IMR-90 (cell line): ENCODE results near the gene FNBP1.

Experiments
- BHLHE40 ChIP-seq: fragments of 150-350 bp; IDR thresholded peaks from 2 replicates; pipeline ENCODE4 v1.6.1; 2016; ENCODE audit warnings: mild to moderate bottlenecking, low read depth, low read length
- CEBPB ChIP-seq: IDR thresholded peaks from 2 replicates; pipeline ENCODE4 v1.6.1; 2012; ENCODE audit warnings: low read depth, low read length, improper control_type of control experiment
- FOS ChIP-seq: fragments of 150-350 bp; IDR thresholded peaks from 2 replicates; pipeline ENCODE4 v1.6.1; 2016; ENCODE audit warnings: low read depth, low read length
- MAFK ChIP-seq: IDR thresholded peaks from 2 replicates; pipeline ENCODE4 v1.6.1; 2012; ENCODE audit warnings: low read depth, low read length, improper control_type of control experiment
- MAZ ChIP-seq: IDR thresholded peaks from 2 replicates; pipeline ENCODE4 v1.6.1; 2012; ENCODE audit warnings: low read depth, mild to moderate bottlenecking, low read length, improper control_type of control experiment, moderate library complexity, borderline replicate concordance
- POLR2A ChIP-seq: IDR thresholded peaks from 2 replicates; pipeline ENCODE4 v1.6.1; 2012; ENCODE audit warnings: mild to moderate bottlenecking, low read depth, low read length
- RAD21 ChIP-seq: IDR thresholded peaks from 2 replicates; pipeline ENCODE4 v1.6.1; 2012; ENCODE audit warnings: low read length, improper control_type of control experiment
- SMC3 ChIP-seq: fragments of 150-350 bp; IDR thresholded peaks from 2 replicates; pipeline ENCODE4 v1.6.1; 2016; ENCODE audit warnings: low read depth, mild to moderate bottlenecking, antibody characterized with exemption, low read length, moderate library complexity
- USF2 ChIP-seq: fragments of 150-350 bp; IDR thresholded peaks from 2 replicates; pipeline ENCODE4 v1.6.1; 2017; ENCODE audit warnings: mild to moderate bottlenecking, antibody characterized with exemption, low read length, low read depth
- TF ChIP-seq, protein P1 (sequence below): conservative IDR thresholded peaks from 2 replicates; pipeline ENCODE4 v1.5.1; 2012; ENCODE audit warnings: mild to moderate bottlenecking, low read depth, low read length, improper control_type of control experiment

- TF ChIP-seq MAFK: no peak
- TF ChIP-seq CEBPB: no peak
- no peak for TF ChIP-seq FOS
- TF ChIP-seq POLR2A: no peak
- TF ChIP-seq, protein P1, sequence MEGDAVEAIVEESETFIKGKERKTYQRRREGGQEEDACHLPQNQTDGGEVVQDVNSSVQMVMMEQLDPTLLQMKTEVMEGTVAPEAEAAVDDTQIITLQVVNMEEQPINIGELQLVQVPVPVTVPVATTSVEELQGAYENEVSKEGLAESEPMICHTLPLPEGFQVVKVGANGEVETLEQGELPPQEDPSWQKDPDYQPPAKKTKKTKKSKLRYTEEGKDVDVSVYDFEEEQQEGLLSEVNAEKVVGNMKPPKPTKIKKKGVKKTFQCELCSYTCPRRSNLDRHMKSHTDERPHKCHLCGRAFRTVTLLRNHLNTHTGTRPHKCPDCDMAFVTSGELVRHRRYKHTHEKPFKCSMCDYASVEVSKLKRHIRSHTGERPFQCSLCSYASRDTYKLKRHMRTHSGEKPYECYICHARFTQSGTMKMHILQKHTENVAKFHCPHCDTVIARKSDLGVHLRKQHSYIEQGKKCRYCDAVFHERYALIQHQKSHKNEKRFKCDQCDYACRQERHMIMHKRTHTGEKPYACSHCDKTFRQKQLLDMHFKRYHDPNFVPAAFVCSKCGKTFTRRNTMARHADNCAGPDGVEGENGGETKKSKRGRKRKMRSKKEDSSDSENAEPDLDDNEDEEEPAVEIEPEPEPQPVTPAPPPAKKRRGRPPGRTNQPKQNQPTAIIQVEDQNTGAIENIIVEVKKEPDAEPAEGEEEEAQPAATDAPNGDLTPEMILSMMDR: no peak
- no peak for TF ChIP-seq USF2
- TF ChIP-seq BHLHE40: no peak
- no peak for TF ChIP-seq MAZ
- TF ChIP-seq SMC3: no peak
- no peak for TF ChIP-seq RAD21
Observed at GRCh38 chr9:129907201-129907600, 135.8 kb downstream of the FNBP1 start.
